GM21515 (cell line): ENCODE results near the gene HNRNPA2B1.
"Not testable (repeated sequence)": the region's sequence is repeated elsewhere in the genome, so short reads cannot be mapped to it uniquely, and the experiment has no call there.

ENCODE experiments used
- ATAC-seq: cut with Tn5 transposase; IDR thresholded peaks from one replicate; pipeline ENCODE4 v1.9.1; 2021; ENCODE audit not compliant: unreplicated experiment

HNRNPA2B1 gene

DNA sequence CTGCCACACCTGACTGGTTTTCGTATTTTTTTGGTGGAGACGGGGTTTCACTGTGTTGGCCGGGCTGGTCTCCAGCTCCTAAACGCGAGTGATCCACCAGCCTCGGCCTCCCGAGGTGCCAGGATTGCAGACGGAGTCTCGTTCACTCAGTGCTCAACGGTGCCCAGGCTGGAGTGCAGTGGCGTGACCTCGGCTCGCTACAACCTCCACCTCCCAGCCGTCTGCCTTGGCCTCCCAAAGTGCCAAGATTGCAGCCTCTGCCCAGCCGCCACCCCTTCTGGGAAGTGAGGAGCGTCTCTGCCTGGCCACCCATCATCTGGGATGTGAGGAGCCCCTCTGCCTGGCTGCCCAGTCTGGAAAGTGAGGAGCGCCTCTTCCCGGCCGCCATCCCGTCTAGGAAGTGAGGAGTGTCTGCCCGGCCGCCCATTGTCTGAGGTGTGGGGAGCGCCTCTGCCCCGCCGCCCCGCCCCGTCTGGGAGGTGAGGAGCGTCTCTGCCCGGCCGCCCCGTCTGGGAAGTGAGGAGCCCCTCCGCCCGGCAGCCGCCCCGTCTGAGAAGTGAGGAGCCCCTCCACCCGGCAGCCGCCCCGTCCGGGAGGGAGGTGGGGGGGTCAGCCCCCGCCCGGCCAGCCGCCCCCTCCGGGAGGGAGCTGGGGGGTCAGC, 52.8 kb downstream of the HNRNPA2B1 start:
- not testable (repeated sequence) for ATAC-seq

DNA sequence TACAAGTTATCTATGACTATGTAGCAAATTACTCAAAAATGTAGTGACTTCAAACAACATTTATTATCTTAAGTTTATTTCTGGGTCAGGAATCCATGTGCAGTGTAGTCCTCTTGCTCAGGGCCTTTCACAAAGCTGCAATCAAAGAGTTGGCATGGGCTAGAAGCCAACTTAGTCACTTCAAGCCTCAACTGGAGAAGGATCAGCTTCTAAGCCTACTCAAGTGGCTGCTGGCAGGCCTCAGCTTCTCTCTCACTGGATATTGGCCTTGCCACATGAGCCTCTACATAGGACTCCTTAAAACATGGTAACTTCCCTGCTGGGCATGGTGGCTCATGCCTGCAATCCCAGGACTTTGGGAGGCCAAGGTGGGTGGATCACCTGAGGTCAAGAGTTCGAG, 53.5 kb downstream of the HNRNPA2B1 start:
- no peak for ATAC-seq

DNA sequence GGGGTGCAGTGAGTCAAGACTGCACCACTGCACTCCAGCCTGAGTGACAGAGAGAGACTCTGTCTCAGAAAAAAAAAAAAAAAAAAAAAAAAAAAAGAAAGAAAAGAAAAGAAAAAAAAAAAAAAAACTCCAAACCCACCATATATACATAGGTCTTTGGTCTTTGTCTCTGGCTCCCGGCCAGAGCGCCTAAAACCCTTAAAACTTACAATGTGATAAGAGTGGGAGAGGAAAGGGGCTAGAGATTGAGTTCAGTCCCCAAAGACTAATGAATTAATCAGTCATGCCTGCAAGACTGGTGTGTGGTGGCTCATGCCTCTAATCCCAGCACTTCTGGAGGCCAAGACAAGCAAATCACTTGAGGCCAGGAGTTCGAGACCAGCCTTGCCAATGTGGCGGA, 55.3 kb downstream of the HNRNPA2B1 start:
- ATAC-seq, result no peak

DNA sequence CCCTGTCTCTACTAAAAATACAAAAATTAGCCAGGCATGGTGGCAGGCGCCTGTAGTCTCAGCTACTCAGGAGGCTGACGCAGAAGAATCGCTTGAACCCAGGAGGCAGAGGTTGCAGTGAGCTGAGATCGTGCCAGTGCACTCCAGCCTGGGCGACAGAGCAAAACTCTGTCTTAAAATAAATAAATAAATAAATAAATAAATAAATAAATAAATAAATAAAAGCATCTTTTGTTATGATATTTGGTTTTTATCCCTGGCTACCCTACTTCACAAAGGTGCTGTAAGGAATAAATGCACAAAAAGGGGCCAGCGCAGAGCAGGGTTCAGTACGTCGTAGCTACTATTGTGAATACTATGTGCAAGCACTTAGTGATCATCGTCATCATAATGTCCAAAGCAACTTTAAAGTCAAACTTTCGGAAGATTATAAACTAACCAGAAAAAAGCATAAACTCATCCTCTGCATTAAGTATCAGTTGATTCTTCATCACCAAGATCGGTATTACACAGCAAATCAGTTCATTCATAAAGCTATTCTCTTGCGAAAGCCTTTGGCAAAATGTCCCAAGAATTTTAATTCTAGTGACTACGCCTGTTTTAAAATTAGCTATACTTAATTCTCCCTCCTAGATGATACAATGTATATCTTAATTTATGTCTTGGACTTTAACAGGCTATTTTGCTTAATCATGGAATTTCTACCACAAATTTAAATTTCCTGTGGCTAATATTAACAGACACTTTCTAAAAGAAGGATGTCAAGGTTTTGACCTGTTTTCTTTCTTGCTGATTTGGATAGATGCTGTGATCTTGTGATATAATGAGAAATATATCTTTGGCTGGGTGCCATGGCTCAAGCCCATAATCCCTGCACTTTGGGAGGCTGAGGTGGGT, 56.1 kb downstream of the HNRNPA2B1 start:
- ATAC-seq, result no peak

DNA sequence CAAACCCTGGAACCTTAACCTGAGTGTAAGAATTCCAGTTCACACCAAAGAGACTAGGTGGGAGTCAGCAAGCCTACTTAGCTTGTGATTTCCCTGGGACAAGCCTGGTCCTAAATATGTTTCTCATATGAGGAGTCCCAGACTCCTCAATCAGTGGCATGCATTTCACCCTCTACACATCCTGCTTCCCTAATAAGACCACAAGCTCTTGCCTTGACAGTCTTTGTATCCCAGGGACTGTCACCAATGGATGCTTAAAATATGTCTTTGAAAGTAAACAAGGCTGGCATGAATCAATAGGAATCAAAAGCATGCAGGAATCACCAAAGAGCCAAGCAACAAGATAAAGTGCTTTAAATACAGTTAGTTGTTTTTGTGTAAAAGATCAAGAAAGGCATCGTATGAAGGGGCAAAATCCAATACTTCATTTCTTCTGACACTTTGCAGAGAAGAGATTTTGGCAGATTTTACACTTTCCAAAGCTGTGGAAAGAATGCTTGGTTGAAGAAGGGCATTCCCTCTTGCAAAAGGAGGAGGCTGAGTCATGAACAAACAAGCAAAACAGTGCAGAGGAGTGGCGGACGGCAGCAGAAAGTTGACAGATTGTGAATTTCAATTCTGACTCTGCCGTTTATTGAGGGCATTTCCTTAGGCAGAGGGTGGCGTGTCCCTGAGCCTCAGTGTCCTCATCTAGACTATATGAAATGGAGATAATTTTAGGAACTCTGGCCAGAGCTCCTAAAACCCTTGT, 57.1 kb downstream of the HNRNPA2B1 start:
- no peak for ATAC-seq

DNA sequence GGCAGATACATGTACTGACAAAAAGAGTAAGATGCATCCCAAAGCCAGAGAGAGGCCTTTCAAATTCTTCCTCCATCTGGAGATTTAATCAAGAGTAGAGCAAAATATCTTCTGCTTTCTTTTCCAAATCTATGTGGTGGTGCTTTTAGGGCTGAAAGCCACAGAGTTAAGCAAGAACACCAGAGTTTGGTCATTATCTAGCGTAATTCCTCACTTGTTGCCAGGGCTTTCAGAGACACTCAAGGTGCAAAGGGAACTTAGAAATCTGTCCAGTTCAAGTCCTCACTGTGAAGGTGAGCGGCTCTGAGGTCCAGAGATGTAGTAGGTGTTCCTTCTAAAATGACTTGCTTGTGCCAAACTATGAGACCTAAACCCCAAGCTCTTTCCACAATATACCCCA, 59.5 kb downstream of the HNRNPA2B1 start:
- ATAC-seq, result no peak

DNA sequence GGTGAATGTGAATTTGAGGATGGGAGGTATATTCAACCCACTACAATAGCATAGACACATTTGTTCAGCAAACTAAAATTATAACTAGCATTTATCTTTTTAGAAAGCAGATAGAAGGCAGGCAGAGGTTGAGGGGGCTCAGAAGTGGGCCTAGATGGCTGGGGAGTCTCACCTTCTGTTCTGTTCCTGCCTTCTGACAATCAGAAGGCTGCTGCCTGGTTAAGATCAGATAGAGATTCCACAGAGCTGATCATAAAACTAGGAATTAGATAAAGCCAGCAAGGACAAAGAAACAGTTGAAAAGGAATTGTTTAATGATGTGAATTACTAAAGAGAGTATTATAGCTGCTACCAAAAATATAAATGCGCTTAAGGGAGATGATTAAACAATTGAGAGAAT, 60.2 kb downstream of the HNRNPA2B1 start:
- no peak for ATAC-seq
